Nephron (organoid): ENCODE data around the gene CENPO.
A peak's percentile ranks its signal among the peaks of the same experiment; 100 is the strongest.
"Not testable (repeated sequence)": the region's sequence is repeated elsewhere in the genome, so short reads cannot be mapped to it uniquely, and the experiment has no call there.

Experiments used
- H3K27ac Mint-ChIP-seq, 3 experiments: 2 replicates each; pipeline ENCODE4 v1.8.0; 2020; ENCODE audit warnings: mixed read lengths in 3 of 3, mild to moderate bottlenecking in 2 of 3, moderate library complexity in 1 of 3
- H3K27me3 Mint-ChIP-seq: 2 replicates; pipeline ENCODE4 v1.8.0; 2021; ENCODE audit warnings: low read depth, mild to moderate bottlenecking, moderate library complexity, mixed read lengths
- H3K36me3 Mint-ChIP-seq: 2 replicates; pipeline ENCODE4 v1.8.0; 2020; ENCODE audit warnings: low read depth, mixed read lengths
- H3K4me1 Mint-ChIP-seq: 2 replicates; pipeline ENCODE4 v1.8.0; 2020; ENCODE audit warnings: mixed read lengths
- H3K4me3 Mint-ChIP-seq, 3 experiments: 2 replicates each; pipeline ENCODE4 v1.8.0; 2020; ENCODE audit warnings: mild to moderate bottlenecking in 3 of 3, mixed read lengths in 3 of 3, moderate library complexity in 2 of 3
- H3K9me3 Mint-ChIP-seq: 2 replicates; pipeline ENCODE4 v1.8.0; 2020; ENCODE audit warnings: mixed read lengths
- CTCF ChIP-seq, 3 experiments: fragments of 200-600 bp; sonication (generic); IDR thresholded peaks; one replicate each; pipeline ENCODE4 v1.5.0; 2021; ENCODE audit warnings: antibody characterized with exemption in 3 of 3; ENCODE audit not compliant: unreplicated experiment in 3 of 3

Gene CENPO

GRCh38 chr2:24791452-24791851 lies 1.8 kb upstream of the CENPO start:
- peaks cover 33% of the 10 kb centered on the region for H3K4me1 Mint-ChIP-seq

GRCh38 chr2:24792542-24792873 lies 717 bp upstream of the CENPO start:
- peaks cover 31% of the 10 kb centered on the region for H3K4me1 Mint-ChIP-seq
- peak overlapping the region; percentile 100 for H3K27ac Mint-ChIP-seq
- no peaks in the 10 kb centered on the region for H3K27me3 Mint-ChIP-seq
- peaks cover 28% of the 10 kb centered on the region for H3K36me3 Mint-ChIP-seq
- no peak for TF ChIP-seq CTCF (IDR thresholded peaks at IDR 0.05; ENCODE audit: unreplicated experiment in 3 of 3)
- H3K9me3 Mint-ChIP-seq = peaks cover 4% of the 10 kb centered on the region
- H3K4me3 Mint-ChIP-seq = peak overlapping the region; percentile 97 to 100 (median 97)

More at GRCh38 chr2:24791452-24791851, 1.8 kb upstream of the CENPO start:
- no peak for TF ChIP-seq CTCF (IDR thresholded peaks at IDR 0.05; ENCODE audit: unreplicated experiment in 3 of 3)
- Mint-ChIP-seq H3K27me3 (no peaks in the 10 kb centered on the region), H3K9me3 (no peaks in the 10 kb centered on the region), H3K36me3 (peaks cover 17% of the 10 kb centered on the region), H3K4me3 (no peak overlapping the region), H3K27ac (peak overlapping the region in 1 of 3 experiments; percentile 50)

- TF ChIP-seq CTCF (IDR thresholded peaks at IDR 0.05; ENCODE audit: unreplicated experiment in 3 of 3) = no peak
- H3K4me1 Mint-ChIP-seq = peaks cover 26% of the 10 kb centered on the region
- H3K36me3 Mint-ChIP-seq = peaks cover 38% of the 10 kb centered on the region
- H3K4me3 Mint-ChIP-seq = peak overlapping the region; percentile 97 to 100 (median 97)
- H3K27me3 Mint-ChIP-seq = no peaks in the 10 kb centered on the region
- peaks cover 12% of the 10 kb centered on the region for H3K9me3 Mint-ChIP-seq
- peak overlapping the region; percentile 100 for H3K27ac Mint-ChIP-seq
Observed at GRCh38 chr2:24793761-24794435, 673 bp downstream of the CENPO start.

- no peak overlapping the region for H3K27ac Mint-ChIP-seq
- peaks cover 20% of the 10 kb centered on the region for H3K4me1 Mint-ChIP-seq
- no peak overlapping the region for H3K4me3 Mint-ChIP-seq
- no peak for TF ChIP-seq CTCF (IDR thresholded peaks at IDR 0.05; ENCODE audit: unreplicated experiment in 3 of 3)
- peaks cover 25% of the 10 kb centered on the region for H3K9me3 Mint-ChIP-seq
- no peaks in the 10 kb centered on the region for H3K27me3 Mint-ChIP-seq
- H3K36me3 Mint-ChIP-seq = peaks cover 67% of the 10 kb centered on the region
Observed at GRCh38 chr2:24797644-24798043, 4.4 kb downstream of the CENPO start.

GRCh38 chr2:24800487-24800886 lies 7.3 kb downstream of the CENPO start:
- not testable (repeated sequence) for H3K27me3 Mint-ChIP-seq, H3K27ac Mint-ChIP-seq, H3K4me3 Mint-ChIP-seq, H3K4me1 Mint-ChIP-seq
- Mint-ChIP-seq H3K36me3 (peaks cover 89% of the 10 kb centered on the region), H3K9me3 (peaks cover 43% of the 10 kb centered on the region)

GRCh38 chr2:24805811-24806660 lies 12.8 kb downstream of the CENPO start:
- peaks cover 76% of the 10 kb centered on the region for H3K36me3 Mint-ChIP-seq
- H3K27me3 Mint-ChIP-seq, H3K27ac Mint-ChIP-seq, H3K4me1 Mint-ChIP-seq, H3K4me3 Mint-ChIP-seq: not testable (repeated sequence)
- H3K9me3 Mint-ChIP-seq = peaks cover 34% of the 10 kb centered on the region

- peaks cover 70% of the 10 kb centered on the region for H3K36me3 Mint-ChIP-seq
- H3K27me3 Mint-ChIP-seq = no peaks in the 10 kb centered on the region
- H3K27ac Mint-ChIP-seq = no peak overlapping the region
- no peak for TF ChIP-seq CTCF (IDR thresholded peaks at IDR 0.05; ENCODE audit: unreplicated experiment in 3 of 3)
- H3K9me3 Mint-ChIP-seq = peaks cover 34% of the 10 kb centered on the region
- H3K4me3 Mint-ChIP-seq = no peak overlapping the region
- no peaks in the 10 kb centered on the region for H3K4me1 Mint-ChIP-seq
Observed at GRCh38 chr2:24806661-24807036, 13.4 kb downstream of the CENPO start.
